Right atrium auricular region (tissue), 2 donors: Measurements from ENCODE around the gene GLYR1. TPM values are rescaled to one million over a fixed set of nuclear protein-coding genes. Genes with fewer than 3 reads are reported as not detected.

Experiments
- DNase-seq: peaks from one replicate; pipeline ENCODE4 v3.0.0-alpha.2; 2019; ENCODE audit warnings: low spot score
- H3K27ac ChIP-seq, 2 donors: fragments of 200-600 bp; sonication (generic); 1 replicate in 1 of 2; 2 replicates in 1 of 2; pipeline ENCODE4 v1.5.1; 2016 to 2019
- H3K27me3 ChIP-seq, 2 donors: fragments of 200-600 bp; sonication (generic); one replicate each; pipeline versions ENCODE4 v1.5.1 to v1.6.0; 2017 to 2019
- H3K36me3 ChIP-seq: fragments of 200-600 bp; sonication (generic); one replicate; pipeline ENCODE4 v1.5.1; 2016
- H3K4me1 ChIP-seq, 2 donors: fragments of 200-600 bp; sonication (generic); one replicate each; pipeline versions ENCODE4 v1.5.1 to v1.6.0; 2017 to 2019
- H3K4me3 ChIP-seq, 2 donors: fragments of 200-600 bp; sonication (generic); 1 replicate in 1 of 2; 2 replicates in 1 of 2; pipeline ENCODE4 v1.5.1; 2017 to 2019; ENCODE audit warnings: mild to moderate bottlenecking in 1 of 2, moderate library complexity in 1 of 2
- H3K9me3 ChIP-seq, 2 donors: fragments of 200-600 bp; sonication (generic); one replicate each; pipeline ENCODE4 v1.5.1; 2019
- total RNA-seq, 2 donors: library from RNA; depleted of rRNA; stranded (reverse); fragments of >200 nt; gene quantifications; one replicate each; pipeline ENCODE4 v1.1.0, GENCODE V29; 2016
- TF ChIP-seq, protein P1 (sequence below), 2 donors: fragments of 200-600 bp; sonication (generic); IDR thresholded peaks; one replicate each; pipeline ENCODE4 v1.5.1; 2019; ENCODE audit warnings: antibody characterized with exemption in 2 of 2

Gene GLYR1
- total RNA-seq, 2 donors from 2014 or later, result 37.4 to 39.4 TPM

DNA sequence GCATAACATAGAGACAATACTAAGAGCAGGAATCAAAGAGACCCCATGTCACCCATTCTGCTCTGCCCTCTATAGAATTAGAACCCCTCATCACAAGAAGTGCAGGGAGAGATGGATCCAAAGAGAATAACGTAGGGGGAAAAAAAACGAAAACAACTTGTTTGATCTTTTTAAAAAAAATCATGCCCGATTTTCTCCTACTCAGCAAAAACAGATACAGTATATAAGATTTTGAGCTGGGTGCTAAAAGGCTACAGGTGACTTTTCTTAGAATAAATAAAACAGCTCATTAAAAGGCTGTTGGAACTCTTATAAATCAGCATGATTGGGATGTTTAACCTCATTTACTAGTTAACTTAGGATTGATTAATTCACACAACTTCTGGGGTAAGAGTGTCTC lies 17.6 kb upstream of the GLYR1 start:
- Histone ChIP-seq H3K4me3 (no peak overlapping the region), H3K9me3 (no peaks in the 10 kb centered on the region), H3K27ac (no peak overlapping the region), H3K36me3 (peaks cover 35% of the 10 kb centered on the region), H3K27me3 (no peaks in the 10 kb centered on the region), H3K4me1 (peaks cover 0 to 37% of the 10 kb centered on the region in 2 donors)
- TF ChIP-seq, protein P1, sequence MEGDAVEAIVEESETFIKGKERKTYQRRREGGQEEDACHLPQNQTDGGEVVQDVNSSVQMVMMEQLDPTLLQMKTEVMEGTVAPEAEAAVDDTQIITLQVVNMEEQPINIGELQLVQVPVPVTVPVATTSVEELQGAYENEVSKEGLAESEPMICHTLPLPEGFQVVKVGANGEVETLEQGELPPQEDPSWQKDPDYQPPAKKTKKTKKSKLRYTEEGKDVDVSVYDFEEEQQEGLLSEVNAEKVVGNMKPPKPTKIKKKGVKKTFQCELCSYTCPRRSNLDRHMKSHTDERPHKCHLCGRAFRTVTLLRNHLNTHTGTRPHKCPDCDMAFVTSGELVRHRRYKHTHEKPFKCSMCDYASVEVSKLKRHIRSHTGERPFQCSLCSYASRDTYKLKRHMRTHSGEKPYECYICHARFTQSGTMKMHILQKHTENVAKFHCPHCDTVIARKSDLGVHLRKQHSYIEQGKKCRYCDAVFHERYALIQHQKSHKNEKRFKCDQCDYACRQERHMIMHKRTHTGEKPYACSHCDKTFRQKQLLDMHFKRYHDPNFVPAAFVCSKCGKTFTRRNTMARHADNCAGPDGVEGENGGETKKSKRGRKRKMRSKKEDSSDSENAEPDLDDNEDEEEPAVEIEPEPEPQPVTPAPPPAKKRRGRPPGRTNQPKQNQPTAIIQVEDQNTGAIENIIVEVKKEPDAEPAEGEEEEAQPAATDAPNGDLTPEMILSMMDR (IDR thresholded peaks at IDR 0.05), result no peak
- DNase-seq, result no peak

DNA sequence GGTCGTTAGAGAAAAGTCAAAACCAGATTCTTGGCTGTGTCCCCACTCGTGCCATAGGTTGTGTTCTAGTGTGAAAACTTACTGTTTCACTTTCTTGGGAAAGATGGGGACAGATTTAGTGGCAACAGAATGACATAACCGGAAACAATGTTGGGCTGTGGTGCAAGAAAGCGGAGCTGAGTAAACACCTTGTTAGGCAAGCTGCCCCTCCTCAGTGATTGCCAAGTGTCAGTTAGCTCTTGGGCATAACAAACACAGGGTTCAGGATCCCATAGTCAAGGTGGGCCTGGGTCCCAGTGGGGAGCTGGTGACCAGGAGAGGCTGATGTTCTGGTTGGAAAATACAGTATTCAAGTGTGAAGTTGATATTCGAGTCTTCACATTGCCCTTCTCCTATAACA lies 15.6 kb upstream of the GLYR1 start:
- Histone ChIP-seq H3K4me1 (peaks cover 0 to 44% of the 10 kb centered on the region in 2 donors), H3K27ac (no peak overlapping the region), H3K9me3 (no peaks in the 10 kb centered on the region), H3K27me3 (no peaks in the 10 kb centered on the region), H3K36me3 (peaks cover 45% of the 10 kb centered on the region), H3K4me3 (no peak overlapping the region)
- DNase-seq, result no peak
- TF ChIP-seq, protein P1 (IDR thresholded peaks at IDR 0.05), result no peak

DNA sequence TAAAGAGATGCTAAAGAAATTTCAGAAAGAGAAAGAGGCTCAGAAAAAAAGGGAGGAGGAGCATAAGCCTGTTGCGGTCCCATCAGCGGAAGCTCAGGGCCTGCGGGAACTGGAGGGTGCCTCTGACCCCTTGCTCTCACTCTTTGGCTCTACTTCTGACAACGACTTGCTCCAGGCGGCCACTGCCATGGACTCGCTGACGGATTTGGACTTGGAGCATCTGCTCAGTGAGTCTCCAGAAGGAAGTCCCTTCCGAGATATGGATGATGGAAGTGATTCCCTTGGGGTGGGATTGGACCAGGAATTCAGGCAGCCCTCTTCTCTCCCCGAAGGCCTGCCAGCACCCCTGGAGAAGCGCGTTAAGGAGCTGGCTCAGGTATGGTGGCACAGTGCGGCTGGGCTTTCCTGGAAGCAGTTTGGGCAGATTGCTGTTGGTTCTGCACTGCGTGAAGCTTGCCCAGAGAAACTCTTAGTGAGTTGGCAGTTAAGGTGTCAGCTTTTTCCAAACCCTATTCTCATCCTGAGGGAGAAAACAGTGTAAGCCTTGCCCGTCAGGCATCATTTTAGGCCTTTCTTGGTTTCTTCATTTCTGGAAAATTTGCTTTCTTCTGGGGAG lies 13.7 kb upstream of the GLYR1 start:
- TF ChIP-seq, protein P1 (IDR thresholded peaks at IDR 0.05), result no peak
- no peak for DNase-seq
- Histone ChIP-seq H3K4me3 (no peak overlapping the region), H3K4me1 (peaks cover 0 to 44% of the 10 kb centered on the region in 2 donors), H3K36me3 (peaks cover 56% of the 10 kb centered on the region), H3K9me3 (no peaks in the 10 kb centered on the region), H3K27ac (peak overlapping the region; percentile 73 to 74), H3K27me3 (no peaks in the 10 kb centered on the region)

DNA sequence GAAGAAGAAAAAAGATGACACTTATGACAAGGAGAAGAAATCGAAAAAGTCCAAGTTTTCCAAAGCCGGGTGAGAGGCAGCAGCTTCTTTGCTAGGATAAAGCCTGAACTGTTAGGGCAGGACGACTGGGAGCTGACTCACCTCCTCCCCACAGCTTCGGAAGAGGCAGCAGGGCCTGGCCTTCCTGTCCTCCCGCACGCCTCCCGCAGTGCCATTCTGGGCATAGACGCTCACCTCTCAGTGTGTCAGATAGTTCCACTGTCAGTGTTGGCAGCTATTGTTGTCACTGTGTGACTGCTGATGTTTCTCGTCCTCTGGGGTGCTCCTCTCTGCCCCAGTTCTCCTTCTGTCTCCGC lies 12.8 kb upstream of the GLYR1 start:
- Histone ChIP-seq H3K27ac (peak overlapping the region; percentile 73 to 74), H3K27me3 (no peaks in the 10 kb centered on the region), H3K9me3 (no peaks in the 10 kb centered on the region), H3K36me3 (peaks cover 66% of the 10 kb centered on the region), H3K4me3 (no peak overlapping the region), H3K4me1 (peaks cover 0 to 41% of the 10 kb centered on the region in 2 donors)
- no peak for DNase-seq
- TF ChIP-seq, protein P1 (IDR thresholded peaks at IDR 0.05), result no peak

DNA sequence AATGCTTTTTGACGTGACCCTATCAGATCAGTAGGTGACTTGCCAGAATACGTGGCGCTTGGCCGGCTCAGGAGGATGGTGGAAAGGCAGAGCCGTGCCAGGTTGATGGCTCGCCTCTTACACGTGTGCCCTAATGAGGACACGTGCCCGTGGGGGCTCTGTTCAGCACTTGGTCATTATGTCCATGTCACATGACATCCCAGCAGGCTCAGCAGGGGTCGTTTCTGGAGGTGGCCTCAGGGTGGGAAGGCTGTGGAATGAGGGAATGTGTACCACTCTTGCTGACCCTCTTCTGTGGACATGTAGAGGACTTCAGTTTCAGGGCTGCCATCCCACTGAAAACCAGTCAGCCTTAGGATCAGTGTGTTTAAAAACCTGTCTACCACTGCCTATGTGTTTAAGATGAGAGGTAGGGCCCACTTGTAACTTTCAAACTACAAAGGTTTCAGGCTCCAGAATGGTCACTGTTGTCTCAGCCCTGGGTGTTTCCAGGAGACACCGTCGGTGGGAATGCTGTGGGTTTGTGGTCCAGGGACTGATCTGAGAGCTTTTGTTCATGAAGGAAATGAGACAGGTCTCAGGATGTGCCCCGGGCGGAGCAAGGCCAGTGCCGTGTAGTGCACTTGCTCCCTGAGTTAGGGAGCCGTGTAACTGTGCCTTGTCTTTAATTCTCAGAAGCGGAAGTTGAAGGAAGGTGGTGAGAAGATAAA lies 12.3 kb upstream of the GLYR1 start:
- no peak for DNase-seq
- no peaks in the 10 kb centered on the region for H3K9me3 ChIP-seq
- peak overlapping the region; percentile 73 to 74 for H3K27ac ChIP-seq
- peaks cover 70% of the 10 kb centered on the region for H3K36me3 ChIP-seq
- H3K4me1 ChIP-seq, result peaks cover 0 to 37% of the 10 kb centered on the region in 2 donors
- H3K27me3 ChIP-seq, result no peaks in the 10 kb centered on the region
- H3K4me3 ChIP-seq, result no peak overlapping the region
- TF ChIP-seq, protein P1 (IDR thresholded peaks at IDR 0.05), result no peak
